Endothelial cell of umbilical vein (primary cell): ENCODE results near the gene PRR16. TPM values are rescaled to one million over a fixed set of nuclear protein-coding genes. Genes with fewer than 3 reads are reported as not detected.

ENCODE experiments used
- BruUV-seq: library from RNA; stranded (reverse); fragments of 400-500 nt; replicated peaks from 2 replicates; lab custom pipeline; 2021; lab: Mats Ljungman, UMichigan
- CTCF ChIA-PET: fragments of 300-600, 350-600 bp; sonication (Branson Sonifier 250); formaldehyde crosslinking; loops from one replicate; lab custom pipeline; 2021; ENCODE audit warnings: antibody characterized with exemption, inconsistent platforms; lab: Charles Lee
- POLR2A ChIA-PET: fragments of 300-600, 350-600 bp; sonication (Branson Sonifier 250); formaldehyde crosslinking; loops from one replicate; lab custom pipeline; 2021; ENCODE audit warnings: antibody characterized with exemption, inconsistent platforms; lab: Charles Lee
- DNase-seq: peaks from one replicate; pipeline ENCODE4 v3.0.0-alpha.2; 2011; ENCODE audit warnings: low read depth, low spot score
- FAIRE-seq: peaks from 2 replicates; lab custom pipeline; 2011; peaks lifted over from hg19 to GRCh38; lab: Jason Lieb, UNC
- H2AFZ ChIP-seq: 2 replicates; pipeline ENCODE4 v1.6.0; 2012; ENCODE audit warnings: low read depth, low read length, control low read depth, inconsistent platforms
- H3K27ac ChIP-seq: 2 replicates; pipeline ENCODE4 v1.5.1; 2011; ENCODE audit warnings: low read depth, mild to moderate bottlenecking, control low read depth, low read length, moderate library complexity; ENCODE audit not compliant: insufficient read depth
- H3K27me3 ChIP-seq, 2 experiments: 2 replicates each; pipeline versions ENCODE4 v1.6.0 to v1.6.1; 2011; ENCODE audit warnings: low read length in 2 of 2, mixed read lengths in 1 of 2; ENCODE audit not compliant: control insufficient read depth in 2 of 2, insufficient read depth in 2 of 2
- H3K36me3 ChIP-seq, 2 experiments: 2 replicates in 1 of 2; 3 replicates in 1 of 2; pipeline ENCODE4 v1.5.1; 2011; ENCODE audit warnings: low read length in 2 of 2, mild to moderate bottlenecking in 1 of 2, moderate library complexity in 1 of 2; ENCODE audit not compliant: control insufficient read depth in 2 of 2, insufficient read depth in 2 of 2; ENCODE audit errors: extremely low read depth in 1 of 2
- H3K4me1 ChIP-seq: 3 replicates; pipeline ENCODE4 v1.5.1; 2011; ENCODE audit warnings: mild to moderate bottlenecking, low read length; ENCODE audit not compliant: control insufficient read depth, insufficient read depth; ENCODE audit errors: extremely low read depth
- H3K4me2 ChIP-seq: 2 replicates; pipeline ENCODE4 v1.6.1; 2011; ENCODE audit warnings: low read length, control low read depth, mixed read lengths; ENCODE audit not compliant: insufficient read depth
- H3K4me3 ChIP-seq, 3 experiments: fragments of 200-600 bp in 1 of 3; sonication (generic), shearing (Covaris generic) in 1 of 3; replicated peaks in 1 of 3; 2 replicates each; pipeline ENCODE4 v1.5.1; 2011 to 2016; ENCODE audit warnings: control low read depth in 3 of 3, low read length in 3 of 3, mild to moderate bottlenecking in 2 of 3, inconsistent platforms in 1 of 3, low read depth in 1 of 3, moderate library complexity in 1 of 3; ENCODE audit not compliant: insufficient read depth in 1 of 3
- H3K79me2 ChIP-seq: 2 replicates; pipeline ENCODE4 v1.6.0; 2012; ENCODE audit warnings: low read length, inconsistent platforms; ENCODE audit not compliant: control insufficient read depth, insufficient read depth
- H3K9ac ChIP-seq: replicated peaks from 2 replicates; pipeline ENCODE3; 2011; ENCODE audit warnings: low read length, control low read depth; ENCODE audit not compliant: insufficient read depth; ENCODE audit errors: extremely low read depth
- H3K9me1 ChIP-seq: replicated peaks from 3 replicates; pipeline ENCODE4 v1.6.0; 2011; ENCODE audit warnings: mild to moderate bottlenecking, low read length; ENCODE audit not compliant: control insufficient read depth, insufficient read depth; ENCODE audit errors: extremely low read depth
- H3K9me3 ChIP-seq: replicated peaks from 2 replicates; pipeline ENCODE4 v1.5.1; 2012; ENCODE audit warnings: low read length, inconsistent platforms; ENCODE audit not compliant: control insufficient read depth, insufficient read depth
- H4K20me1 ChIP-seq: replicated peaks from 2 replicates; pipeline ENCODE3; 2011; ENCODE audit warnings: mild to moderate bottlenecking, low read length; ENCODE audit not compliant: control insufficient read depth, insufficient read depth; ENCODE audit errors: extremely low read depth
- EZH2 ChIP-seq: IDR thresholded peaks from 2 replicates; pipeline ENCODE4 v1.6.1; 2012; ENCODE audit warnings: borderline replicate concordance, low read depth, mild to moderate bottlenecking, moderate library complexity, low read length, inconsistent platforms; ENCODE audit not compliant: severe bottlenecking
- FOS ChIP-seq: IDR thresholded peaks from 2 replicates; pipeline ENCODE4 v1.6.1; 2011; ENCODE audit warnings: mild to moderate bottlenecking, low read length, moderate library complexity, borderline replicate concordance; ENCODE audit not compliant: insufficient read depth
- GATA2 ChIP-seq: IDR thresholded peaks from 2 replicates; pipeline ENCODE4 v1.7.0; 2011; ENCODE audit warnings: low read depth, mild to moderate bottlenecking, moderate library complexity, mixed read lengths, low read length; ENCODE audit not compliant: insufficient read length, insufficient read depth
- JUN ChIP-seq: IDR thresholded peaks from 2 replicates; pipeline ENCODE4 v1.6.1; 2011; ENCODE audit warnings: borderline replicate concordance, low read depth; ENCODE audit not compliant: insufficient read length, insufficient read depth
- MAX ChIP-seq: IDR thresholded peaks from 2 replicates; pipeline ENCODE4 v1.6.1; 2011; ENCODE audit not compliant: insufficient read depth, insufficient read length
- MYC ChIP-seq: IDR thresholded peaks from one replicate; pipeline ENCODE4 v1.6.1; 2011; ENCODE audit warnings: mild to moderate bottlenecking, low read depth, low read length
- POLR2A ChIP-seq: IDR thresholded peaks from 2 replicates; pipeline ENCODE4 v1.6.1; 2012; ENCODE audit warnings: low read depth, mild to moderate bottlenecking, control low read depth, low read length
- dilution Hi-C: fragments of 300-500 bp; cut with MboI; formaldehyde crosslinking; loops from one replicate; pipeline ENCODE4 v1.15.0; 2019; ENCODE audit warnings: low sequenced_read_pairs; ENCODE audit not compliant: extremely low pct_ligation_motif_present
- intact Hi-C: fragments of 100-400 bp; cut with micrococcal nuclease; formaldehyde crosslinking; loops from one replicate; pipeline ENCODE4 v1.10.0; 2022
- polyA plus RNA-seq, 4 experiments: library from polyadenylated mRNA; depleted of rRNA in 3 of 4; stranded (reverse) in 3 of 4; unstranded in 1 of 4; fragments of >200 nt; gene quantifications; 2 replicates each; pipeline versions ENCODE4 v1.2.1 to v1.2.3, GENCODE V29; 2011 to 2012; ENCODE audit warnings: missing spikeins in 1 of 4
- total RNA-seq: library from RNA; stranded (reverse); gene quantifications from 2 replicates; pipeline ENCODE4 v1.2.3, GENCODE V29; 2021
- TF ChIP-seq, protein P1 (sequence below), 2 donors: IDR thresholded peaks; 1 replicate in 1 of 2; 2 replicates in 1 of 2; pipeline ENCODE4 v1.5.1; 2011; ENCODE audit warnings: low read length in 2 of 2, mild to moderate bottlenecking in 2 of 2, moderate library complexity in 2 of 2, control low read depth in 1 of 2, inconsistent platforms in 1 of 2, low read depth in 1 of 2; ENCODE audit not compliant: insufficient read depth in 1 of 2; ENCODE audit errors: extremely low read depth in 1 of 2

PRR16 gene
- total and polyA plus RNA-seq, 2 donors (not counting 3 experiments of a cell fraction or from before 2014, with no cell fraction given), result 0.91 to 1.2 TPM

DNA sequence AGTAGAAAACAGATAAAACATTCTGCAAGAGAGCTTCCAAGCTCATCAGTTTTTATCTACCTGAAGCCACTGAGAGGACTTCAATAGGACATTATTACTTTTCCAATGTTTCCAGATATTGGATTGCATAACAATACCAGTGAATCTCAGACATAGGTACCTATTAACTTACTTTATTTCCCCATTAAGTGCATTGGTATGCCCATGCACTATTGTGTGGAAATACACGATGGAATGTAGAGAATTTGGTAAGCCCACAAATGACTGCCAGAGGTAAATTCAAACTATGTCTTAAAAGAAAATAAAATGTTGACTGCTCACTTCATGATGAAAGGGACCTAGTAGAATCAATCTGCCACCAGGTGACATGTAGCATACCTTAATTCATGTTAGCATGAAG, 48.1 kb upstream of the PRR16 start:
- DNase-seq, result no peak
- no peak overlapping the region for H2AFZ ChIP-seq
- dilution Hi-C loops, result no loop called here
- no peaks in the 10 kb centered on the region for H3K79me2 ChIP-seq
- BruUV-seq, result no TSS peak
- ChIA-PET CTCF (no interaction called here), POLR2A (no interaction called here)
- H3K4me2 ChIP-seq, result no peak overlapping the region
- no peaks in the 10 kb centered on the region for H3K27me3 ChIP-seq
- H3K4me3 ChIP-seq, result no peak overlapping the region
- no peak overlapping the region for H3K27ac ChIP-seq
- TF ChIP-seq JUN, result no peak
- TF ChIP-seq GATA2, result no peak
- TF ChIP-seq MYC, result no peak
- TF ChIP-seq EZH2, result no peak
- TF ChIP-seq POLR2A, result no peak
- no peak for TF ChIP-seq FOS
- TF ChIP-seq MAX, result no peak
- TF ChIP-seq, protein P1, sequence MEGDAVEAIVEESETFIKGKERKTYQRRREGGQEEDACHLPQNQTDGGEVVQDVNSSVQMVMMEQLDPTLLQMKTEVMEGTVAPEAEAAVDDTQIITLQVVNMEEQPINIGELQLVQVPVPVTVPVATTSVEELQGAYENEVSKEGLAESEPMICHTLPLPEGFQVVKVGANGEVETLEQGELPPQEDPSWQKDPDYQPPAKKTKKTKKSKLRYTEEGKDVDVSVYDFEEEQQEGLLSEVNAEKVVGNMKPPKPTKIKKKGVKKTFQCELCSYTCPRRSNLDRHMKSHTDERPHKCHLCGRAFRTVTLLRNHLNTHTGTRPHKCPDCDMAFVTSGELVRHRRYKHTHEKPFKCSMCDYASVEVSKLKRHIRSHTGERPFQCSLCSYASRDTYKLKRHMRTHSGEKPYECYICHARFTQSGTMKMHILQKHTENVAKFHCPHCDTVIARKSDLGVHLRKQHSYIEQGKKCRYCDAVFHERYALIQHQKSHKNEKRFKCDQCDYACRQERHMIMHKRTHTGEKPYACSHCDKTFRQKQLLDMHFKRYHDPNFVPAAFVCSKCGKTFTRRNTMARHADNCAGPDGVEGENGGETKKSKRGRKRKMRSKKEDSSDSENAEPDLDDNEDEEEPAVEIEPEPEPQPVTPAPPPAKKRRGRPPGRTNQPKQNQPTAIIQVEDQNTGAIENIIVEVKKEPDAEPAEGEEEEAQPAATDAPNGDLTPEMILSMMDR (IDR thresholded peaks at IDR 0.05; ENCODE audit: extremely low read depth in 1 of 2, insufficient read depth in 1 of 2, low read depth in 1 of 2, low read length in 2 of 2), result no peak
- FAIRE-seq, result no peak
- intact Hi-C loops, result no loop called here
- H3K4me1 ChIP-seq, result peaks cover 2% of the 10 kb centered on the region
- no peak overlapping the region for H3K9ac ChIP-seq
- no peaks in the 10 kb centered on the region for H3K9me1 ChIP-seq
- no peaks in the 10 kb centered on the region for H4K20me1 ChIP-seq
- H3K9me3 ChIP-seq, result no peaks in the 10 kb centered on the region
- no peaks in the 10 kb centered on the region for H3K36me3 ChIP-seq
